Measurements from ENCODE around the gene PVRIG. TPM values are rescaled to one million over a fixed set of nuclear protein-coding genes. Genes with fewer than 3 reads are reported as not detected.
"Not testable (repeated sequence)": the region's sequence is repeated elsewhere in the genome, so short reads cannot be mapped to it uniquely, and the experiment has no call there.

The PVRIG gene
- polyA plus RNA-seq, 1 donor from 2014 or later: 0.16 TPM

DNA sequence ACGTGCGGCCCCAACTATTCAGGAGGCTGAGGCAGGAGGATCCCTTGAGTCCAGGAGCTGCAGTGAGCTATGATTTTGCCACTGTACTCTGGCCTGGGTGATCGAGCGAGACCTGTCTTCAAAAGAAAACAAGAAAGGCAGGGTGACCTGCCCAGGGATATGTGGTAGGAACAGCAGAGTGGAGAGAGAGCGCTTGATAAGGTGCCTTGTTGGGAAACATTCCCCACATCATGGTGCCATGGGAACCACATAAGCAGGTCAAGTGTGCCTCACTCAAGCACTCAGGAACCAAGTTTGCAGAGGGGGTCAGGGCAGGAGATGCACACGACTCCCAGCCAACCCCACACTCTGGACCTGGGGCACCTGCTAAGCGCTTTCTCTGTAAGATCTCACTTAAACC lies 37.3 kb downstream of the PVRIG start:
- H4K20me1 ChIP-seq (ENCODE audit: insufficient read depth): no peaks in the 10 kb centered on the region
- H3K9me2 ChIP-seq (ENCODE audit: insufficient read depth, low read length): no peaks in the 10 kb centered on the region
- no peaks in the 10 kb centered on the region for H3F3A ChIP-seq (ENCODE audit: insufficient read depth, low read length, poor library complexity, severe bottlenecking)
- H3K79me2 ChIP-seq (replicated peaks; ENCODE audit: insufficient read depth, low read length): no peaks in the 10 kb centered on the region
- no peaks in the 10 kb centered on the region for H3K36me3 ChIP-seq (ENCODE audit: insufficient read depth, low read length)
- H3K27me3 ChIP-seq (ENCODE audit: insufficient read depth, low read depth, low read length): no peaks in the 10 kb centered on the region
- H3K4me2 ChIP-seq (ENCODE audit: low read length): no peak overlapping the region
- no peak overlapping the region for H3K27ac ChIP-seq (ENCODE audit: low read length)
- no peaks in the 10 kb centered on the region for H3K9me3 ChIP-seq (ENCODE audit: low read length)
- H2AFZ ChIP-seq (ENCODE audit: low read depth, low read length): no peak overlapping the region
- no peak overlapping the region for H3K9ac ChIP-seq (ENCODE audit: low read length)
- TF ChIP-seq POLR2AphosphoS5 (IDR thresholded peaks at IDR 0.05): no peak
- no peak for TF ChIP-seq CTCF (IDR thresholded peaks at IDR 0.05; ENCODE audit: poor library complexity, severe bottlenecking)
- TF ChIP-seq TAF1 (IDR thresholded peaks at IDR 0.05; ENCODE audit: low read depth): no peak
- TF ChIP-seq SMC3 (conservative IDR thresholded peaks at IDR 0.05; ENCODE audit: poor library complexity): no peak
- no peak for TF ChIP-seq RAD21 (conservative IDR thresholded peaks at IDR 0.05)
- no peak for TF ChIP-seq MXI1 (conservative IDR thresholded peaks at IDR 0.05; ENCODE audit: poor library complexity, severe bottlenecking)
- no peak for TF ChIP-seq EP300 (conservative IDR thresholded peaks at IDR 0.05; ENCODE audit: poor library complexity, severe bottlenecking)
- TF ChIP-seq REST (IDR thresholded peaks at IDR 0.05; ENCODE audit: borderline replicate concordance): no peak
- no peak for TF ChIP-seq EZH2 (IDR thresholded peaks at IDR 0.05; ENCODE audit: borderline replicate concordance, insufficient read depth, low read length, poor library complexity, severe bottlenecking)
- no peak overlapping the region for H3K4me3 ChIP-seq (ENCODE audit: low read length)

DNA sequence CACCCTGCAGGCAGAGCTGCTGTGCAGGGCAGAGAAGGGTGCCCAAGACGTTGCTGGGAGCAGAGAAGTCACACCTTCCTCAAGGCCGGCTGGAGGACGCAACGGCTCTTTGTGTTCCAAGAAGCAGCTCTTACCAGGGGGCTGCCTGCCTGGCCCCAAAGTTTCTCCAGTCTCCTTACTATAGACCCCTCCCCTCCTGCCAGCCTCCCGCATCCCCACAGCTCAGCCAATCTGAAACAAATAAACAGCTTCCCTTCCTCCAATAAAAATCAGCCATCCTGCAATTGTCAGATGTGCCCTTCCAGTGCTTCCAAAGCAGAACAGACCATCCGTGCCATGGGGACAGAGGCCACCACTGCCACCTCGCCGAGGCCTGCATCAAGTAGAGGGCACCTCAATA lies 40.2 kb downstream of the PVRIG start:
- not testable (repeated sequence) for H3K4me2 ChIP-seq (ENCODE audit: low read length); H3F3A ChIP-seq (ENCODE audit: insufficient read depth, low read length, poor library complexity, severe bottlenecking); H3K9me2 ChIP-seq (ENCODE audit: insufficient read depth, low read length); H3K4me3 ChIP-seq (ENCODE audit: low read length); H4K20me1 ChIP-seq (ENCODE audit: insufficient read depth); H3K9me3 ChIP-seq (ENCODE audit: low read length); H3K27ac ChIP-seq (ENCODE audit: low read length); H2AFZ ChIP-seq (ENCODE audit: low read depth, low read length); H3K9ac ChIP-seq (ENCODE audit: low read length); H3K79me2 ChIP-seq (replicated peaks; ENCODE audit: insufficient read depth, low read length); H3K27me3 ChIP-seq (ENCODE audit: insufficient read depth, low read depth, low read length); H3K36me3 ChIP-seq (ENCODE audit: insufficient read depth, low read length)

GRCh38 chr7:100262896-100263295 lies 43.1 kb downstream of the PVRIG start:
- H3K9me3 ChIP-seq (ENCODE audit: low read length); H3K4me3 ChIP-seq (ENCODE audit: low read length); H3K36me3 ChIP-seq (ENCODE audit: insufficient read depth, low read length); H3K9ac ChIP-seq (ENCODE audit: low read length); H3K27ac ChIP-seq (ENCODE audit: low read length); H3K9me2 ChIP-seq (ENCODE audit: insufficient read depth, low read length); H2AFZ ChIP-seq (ENCODE audit: low read depth, low read length); H3F3A ChIP-seq (ENCODE audit: insufficient read depth, low read length, poor library complexity, severe bottlenecking); H3K27me3 ChIP-seq (ENCODE audit: insufficient read depth, low read depth, low read length); H4K20me1 ChIP-seq (ENCODE audit: insufficient read depth); H3K4me2 ChIP-seq (ENCODE audit: low read length): not testable (repeated sequence)
- peaks cover 17% of the 10 kb centered on the region for H3K79me2 ChIP-seq (replicated peaks; ENCODE audit: insufficient read depth, low read length)

DNA sequence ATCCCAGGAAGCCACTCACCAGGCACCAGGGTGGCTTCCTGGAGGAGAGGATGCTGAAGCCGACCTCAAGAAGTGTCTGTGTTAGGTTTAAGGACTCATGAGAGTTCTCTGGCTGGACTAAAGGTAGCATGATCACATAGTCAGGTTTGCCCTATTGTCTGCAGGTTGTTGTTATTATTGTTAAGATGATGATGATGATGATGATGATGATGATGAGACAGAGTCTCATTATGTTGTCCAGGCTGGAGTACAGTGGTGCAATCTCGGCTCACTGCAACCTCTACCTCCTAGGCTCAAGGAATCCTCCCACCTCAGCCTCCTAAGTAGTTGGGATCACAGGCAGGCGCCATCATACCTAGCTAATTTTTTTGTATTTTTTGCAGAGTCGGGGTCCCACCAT lies 44.5 kb downstream of the PVRIG start:
- H3K27me3 ChIP-seq (ENCODE audit: insufficient read depth, low read depth, low read length); H3K4me2 ChIP-seq (ENCODE audit: low read length); H2AFZ ChIP-seq (ENCODE audit: low read depth, low read length); H3K27ac ChIP-seq (ENCODE audit: low read length); H3K36me3 ChIP-seq (ENCODE audit: insufficient read depth, low read length); H3K9me3 ChIP-seq (ENCODE audit: low read length); H4K20me1 ChIP-seq (ENCODE audit: insufficient read depth); H3K4me3 ChIP-seq (ENCODE audit: low read length); H3K9me2 ChIP-seq (ENCODE audit: insufficient read depth, low read length); H3K9ac ChIP-seq (ENCODE audit: low read length); H3F3A ChIP-seq (ENCODE audit: insufficient read depth, low read length, poor library complexity, severe bottlenecking): not testable (repeated sequence)
- peaks cover 30% of the 10 kb centered on the region for H3K79me2 ChIP-seq (replicated peaks; ENCODE audit: insufficient read depth, low read length)

DNA sequence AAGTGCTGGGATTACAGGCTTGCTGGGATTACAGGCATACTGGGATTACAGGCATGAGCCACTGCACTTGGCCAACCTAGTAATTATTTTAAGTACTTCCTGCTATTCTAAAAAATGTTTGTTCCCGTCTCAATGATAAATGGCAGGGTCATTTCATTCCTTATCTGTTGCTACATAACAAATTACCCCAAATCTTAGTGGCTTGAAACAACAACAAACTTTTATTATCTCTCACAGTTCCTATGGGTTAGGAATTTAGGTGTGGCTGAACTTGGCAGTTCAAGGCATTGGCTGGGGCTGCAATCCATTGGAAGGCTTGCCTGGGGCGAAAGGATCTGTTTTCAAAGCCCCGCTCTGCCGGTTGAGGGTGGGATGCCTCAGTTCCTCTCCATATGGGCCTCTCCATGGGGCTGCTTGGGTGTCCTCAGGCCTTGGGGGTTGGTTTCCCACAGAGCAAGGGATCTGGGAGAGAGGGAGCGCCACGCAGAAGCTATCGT lies 45.0 kb downstream of the PVRIG start:
- H3K27ac ChIP-seq (ENCODE audit: low read length); H3K36me3 ChIP-seq (ENCODE audit: insufficient read depth, low read length); H3K4me2 ChIP-seq (ENCODE audit: low read length); H3K9me2 ChIP-seq (ENCODE audit: insufficient read depth, low read length); H3K9me3 ChIP-seq (ENCODE audit: low read length); H3F3A ChIP-seq (ENCODE audit: insufficient read depth, low read length, poor library complexity, severe bottlenecking); H3K9ac ChIP-seq (ENCODE audit: low read length); H4K20me1 ChIP-seq (ENCODE audit: insufficient read depth); H3K4me3 ChIP-seq (ENCODE audit: low read length); H2AFZ ChIP-seq (ENCODE audit: low read depth, low read length); H3K27me3 ChIP-seq (ENCODE audit: insufficient read depth, low read depth, low read length): not testable (repeated sequence)
- H3K79me2 ChIP-seq (replicated peaks; ENCODE audit: insufficient read depth, low read length): peaks cover 34% of the 10 kb centered on the region

All from neural cell (in vitro differentiated cells).